HG02763 (cell line): ENCODE results near the gene SSBP4.
"Not testable (repeated sequence)": the region's sequence is repeated elsewhere in the genome, so short reads cannot be mapped to it uniquely, and the experiment has no call there.

ENCODE experiments used
- ATAC-seq: cut with Tn5 transposase; IDR thresholded peaks from one replicate; pipeline ENCODE4 v1.9.1; 2021; ENCODE audit warnings: mild to moderate bottlenecking, moderate library complexity; ENCODE audit not compliant: unreplicated experiment

Gene SSBP4

GRCh38 chr19:18392926-18393325 is 26.3 kb upstream of the SSBP4 start:
- ATAC-seq = no peak

GRCh38 chr19:18393836-18394235 is 25.4 kb upstream of the SSBP4 start:
- ATAC-seq = no peak

- ATAC-seq = no peak
Observed at GRCh38 chr19:18396471-18397241, 22.5 kb upstream of the SSBP4 start.

- ATAC-seq = no peak
Observed at GRCh38 chr19:18397242-18398202, 21.7 kb upstream of the SSBP4 start, which contains the start of gene LRRC25. Gene LRRC25, minus strand, starts transcription at chr19:18397622. Its CDS starts 659 bp downstream, at chr19:18396963.

GRCh38 chr19:18399008-18399407 is 20.2 kb upstream of the SSBP4 start:
- no peak for ATAC-seq

GRCh38 chr19:18401580-18402112 is 17.6 kb upstream of the SSBP4 start:
- peak; percentile 51 for ATAC-seq

- ATAC-seq = not testable (repeated sequence)
Observed at GRCh38 chr19:18402455-18403248, 16.5 kb upstream of the SSBP4 start.

- ATAC-seq = not testable (repeated sequence)
Observed at GRCh38 chr19:18405754-18406153, 13.4 kb upstream of the SSBP4 start.

GRCh38 chr19:18406749-18407148 is 12.4 kb upstream of the SSBP4 start:
- ATAC-seq = no peak

- ATAC-seq = no peak
Observed at GRCh38 chr19:18408053-18408476, 11.1 kb upstream of the SSBP4 start.

- no peak for ATAC-seq
Observed at GRCh38 chr19:18412610-18413239, 6.5 kb upstream of the SSBP4 start.

GRCh38 chr19:18414504-18415177 is 4.6 kb upstream of the SSBP4 start:
- no peak for ATAC-seq

- ATAC-seq = no peak
Observed at GRCh38 chr19:18415178-18415867, 3.9 kb upstream of the SSBP4 start.

GRCh38 chr19:18416778-18417249 is 2.4 kb upstream of the SSBP4 start:
- ATAC-seq = no peak

- ATAC-seq = no peak
Observed at GRCh38 chr19:18417250-18418028, 1.8 kb upstream of the SSBP4 start.

- no peak for ATAC-seq
Observed at GRCh38 chr19:18418029-18418482, 1.1 kb upstream of the SSBP4 start.

- no peak for ATAC-seq
Observed at GRCh38 chr19:18418483-18419194, 559 bp upstream of the SSBP4 start.
